Pancreas (tissue), 10 donors: ENCODE data around the gene CETN1. TPM values are rescaled to one million over a fixed set of nuclear protein-coding genes. Genes with fewer than 3 reads are reported as not detected.

ENCODE experiments used
- ATAC-seq, 4 donors: fragments of 200-7000 bp; cut with Tn5 transposase; one replicate each; pipeline versions ENCODE4 v1.8.0 to v1.9.1; 2020; ENCODE audit warnings: mild to moderate bottlenecking in 4 of 4, moderate library complexity in 4 of 4
- DNase-seq, 6 donors: peaks; one replicate each; pipeline ENCODE4 v3.0.0-alpha.2; 2020
- FAIRE-seq: peaks from 2 replicates; lab custom pipeline; 2012; peaks lifted over from hg19 to GRCh38; lab: Jason Lieb, UNC
- H3K27ac ChIP-seq, 4 donors: fragments of 200-600 bp; sonication (generic); 1 replicate in 3 of 4; 2 replicates in 1 of 4; pipeline versions ENCODE4 v1.5.0 to v1.8.0; 2020
- H3K27me3 ChIP-seq, 4 donors: fragments of 200-600 bp; one replicate each; pipeline ENCODE4 v1.8.0; 2021
- H3K36me3 ChIP-seq, 3 donors: fragments of 200-600 bp; sonication (generic) in 1 of 3; one replicate each; pipeline versions ENCODE4 v1.5.0 to v1.8.0; 2020 to 2021
- H3K4me1 ChIP-seq, 3 donors: fragments of 200-600 bp; one replicate each; pipeline ENCODE4 v1.8.0; 2021
- H3K4me3 ChIP-seq, 4 donors: fragments of 200-600 bp; sonication (generic) in 2 of 4; one replicate each; pipeline versions ENCODE4 v1.5.0 to v1.8.0; 2020 to 2021
- H3K9me3 ChIP-seq, 4 donors: fragments of 200-600 bp; one replicate each; pipeline ENCODE4 v1.8.0; 2021
- WGBS, 2 donors: extraction: QIAGEN DNeasy Blood & Tissue Kit; methylation state at CpG; one replicate each; pipeline ENCODE4 v1.1.7; 2013; 5-methylcytosine and 5-hydroxymethylcytosine counted together
- intact Hi-C, 3 donors: fragments of 100-400 bp; cut with DNase I; formaldehyde crosslinking; loops; one replicate each; pipeline versions ENCODE4 v1.11.1 to v1.14.2; 2022
- polyA plus RNA-seq, 2 donors: library from polyadenylated mRNA; stranded (reverse); fragments of 200-250 nt; gene quantifications; one replicate each; pipeline ENCODE4 v1.2.3, GENCODE V29; 2013
- total RNA-seq, 6 donors: library from RNA; stranded (reverse); fragmentation: NEBNext Ultra II Directional in 4 of 6; extraction: Animal tissue kit (Norgen Biotek cat#: 25700) in 4 of 6; gene quantifications; one replicate each; pipeline versions ENCODE4 v1.2.1 to v1.2.4, GENCODE V29; 2021 to 2023
- TF ChIP-seq, protein P1 (sequence below), 4 donors: fragments of 200-600 bp; sonication (generic) in 3 of 4; IDR thresholded peaks; one replicate each; pipeline versions ENCODE4 v1.5.0 to v1.8.0; 2021; ENCODE audit warnings: antibody characterized with exemption in 4 of 4
- donor health status: healthy with polysubstance abuse.
- donor health status: DM: no; HTN: no; CAD: no; lungs with moderate emphysema.
- donor health status: DM: no; HTN: no; CAD: no.
- donor health status: control.
- donor health status: control.
- donor health status: Bipolar disorder and iron deficiency.
- donor health status: DM: yes; HTN: yes; CAD: no.
- donor health status: DM: no; HTN: no; CAD: no.
- donor health status: DM: no; HTN: no; CAD: no.
- donor health status: DM: yes; HTN: yes; CAD: no.

The CETN1 gene
- total and polyA plus RNA-seq, 8 donors: not detected

DNA sequence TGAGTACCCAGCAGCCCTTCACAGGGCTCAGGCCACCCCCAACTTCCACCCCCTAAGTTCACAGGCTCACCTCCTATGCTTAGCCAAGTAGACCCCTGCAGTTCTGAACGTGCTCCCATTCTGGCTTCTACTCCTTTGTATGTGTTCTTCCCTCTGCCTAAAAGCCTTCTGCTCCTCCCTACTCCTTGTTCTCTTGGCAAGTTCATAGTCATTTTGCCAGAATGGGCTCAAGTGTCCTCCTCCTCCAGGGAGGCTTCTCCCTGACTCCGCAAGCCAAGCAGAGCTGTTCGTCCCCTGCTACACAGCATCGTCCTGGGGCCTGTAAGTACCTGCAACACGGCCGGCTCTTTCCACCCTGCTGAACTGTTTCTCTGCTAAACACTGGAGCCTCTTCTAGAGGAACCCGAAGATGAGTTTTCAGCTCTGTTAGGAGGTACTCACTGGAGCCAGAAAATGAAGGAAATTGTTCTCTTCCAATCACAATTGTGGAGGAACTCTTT lies 14.6 kb upstream of the CETN1 start:
- DNase-seq (no peak), FAIRE-seq (no peak), ATAC-seq (no peak)
- H3K9me3 ChIP-seq: no peaks in the 10 kb centered on the region
- TF ChIP-seq, protein P1, sequence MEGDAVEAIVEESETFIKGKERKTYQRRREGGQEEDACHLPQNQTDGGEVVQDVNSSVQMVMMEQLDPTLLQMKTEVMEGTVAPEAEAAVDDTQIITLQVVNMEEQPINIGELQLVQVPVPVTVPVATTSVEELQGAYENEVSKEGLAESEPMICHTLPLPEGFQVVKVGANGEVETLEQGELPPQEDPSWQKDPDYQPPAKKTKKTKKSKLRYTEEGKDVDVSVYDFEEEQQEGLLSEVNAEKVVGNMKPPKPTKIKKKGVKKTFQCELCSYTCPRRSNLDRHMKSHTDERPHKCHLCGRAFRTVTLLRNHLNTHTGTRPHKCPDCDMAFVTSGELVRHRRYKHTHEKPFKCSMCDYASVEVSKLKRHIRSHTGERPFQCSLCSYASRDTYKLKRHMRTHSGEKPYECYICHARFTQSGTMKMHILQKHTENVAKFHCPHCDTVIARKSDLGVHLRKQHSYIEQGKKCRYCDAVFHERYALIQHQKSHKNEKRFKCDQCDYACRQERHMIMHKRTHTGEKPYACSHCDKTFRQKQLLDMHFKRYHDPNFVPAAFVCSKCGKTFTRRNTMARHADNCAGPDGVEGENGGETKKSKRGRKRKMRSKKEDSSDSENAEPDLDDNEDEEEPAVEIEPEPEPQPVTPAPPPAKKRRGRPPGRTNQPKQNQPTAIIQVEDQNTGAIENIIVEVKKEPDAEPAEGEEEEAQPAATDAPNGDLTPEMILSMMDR (IDR thresholded peaks at IDR 0.05): no peak
- intact Hi-C loops: no loop called here
- 79 to 81% methylated on average over 7 of the region's 7 CpGs for WGBS, 2 donors
- no peak overlapping the region for H3K4me3 ChIP-seq
- no peaks in the 10 kb centered on the region for H3K36me3 ChIP-seq
- no peaks in the 10 kb centered on the region for H3K27me3 ChIP-seq
- H3K27ac ChIP-seq: no peak overlapping the region
- no peaks in the 10 kb centered on the region for H3K4me1 ChIP-seq

- intact Hi-C loops: no loop called here
- DNase-seq: no peak
- FAIRE-seq: no peak
- Histone ChIP-seq H3K36me3 (no peaks in the 10 kb centered on the region), H3K27me3 (no peaks in the 10 kb centered on the region), H3K4me3 (no peak overlapping the region), H3K27ac (no peak overlapping the region), H3K9me3 (no peaks in the 10 kb centered on the region), H3K4me1 (no peaks in the 10 kb centered on the region)
- no peak for ATAC-seq
- WGBS, 2 donors: 73 to 82% methylated on average over 3 of the region's 3 CpGs
- TF ChIP-seq, protein P1 (IDR thresholded peaks at IDR 0.05): no peak
Measured at GRCh38 chr18:567122-567521, 13.1 kb upstream of the CETN1 start.

DNA sequence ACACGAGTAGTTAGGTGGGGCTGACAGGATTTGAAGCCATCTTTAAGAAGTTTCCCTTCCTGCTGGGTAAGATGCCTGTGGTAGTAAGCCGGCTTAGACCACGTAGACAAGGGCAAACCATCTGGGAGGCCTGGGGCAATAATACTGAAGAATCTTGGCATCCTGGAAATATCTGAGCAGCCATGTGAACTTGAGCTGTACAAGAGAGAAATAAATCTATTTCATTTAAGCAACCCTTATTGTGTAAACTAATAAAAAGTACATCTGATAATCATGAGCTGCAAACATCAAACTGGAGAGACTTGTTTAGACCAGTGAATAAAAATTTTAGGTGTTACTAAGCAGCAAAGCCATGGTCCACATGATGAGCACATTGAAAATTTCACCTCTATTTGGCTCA lies 11.4 kb upstream of the CETN1 start:
- Histone ChIP-seq H3K4me3 (no peak overlapping the region), H3K27me3 (no peaks in the 10 kb centered on the region), H3K9me3 (no peaks in the 10 kb centered on the region), H3K4me1 (no peaks in the 10 kb centered on the region), H3K27ac (no peak overlapping the region), H3K36me3 (no peaks in the 10 kb centered on the region)
- FAIRE-seq (no peak), DNase-seq (no peak), ATAC-seq (no peak)
- TF ChIP-seq, protein P1 (IDR thresholded peaks at IDR 0.05): no peak
- intact Hi-C loops: no loop called here
- whole genome bisulfite sequencing, 2 donors: 72 to 81% methylated on average over 3 of the region's 3 CpGs

DNA sequence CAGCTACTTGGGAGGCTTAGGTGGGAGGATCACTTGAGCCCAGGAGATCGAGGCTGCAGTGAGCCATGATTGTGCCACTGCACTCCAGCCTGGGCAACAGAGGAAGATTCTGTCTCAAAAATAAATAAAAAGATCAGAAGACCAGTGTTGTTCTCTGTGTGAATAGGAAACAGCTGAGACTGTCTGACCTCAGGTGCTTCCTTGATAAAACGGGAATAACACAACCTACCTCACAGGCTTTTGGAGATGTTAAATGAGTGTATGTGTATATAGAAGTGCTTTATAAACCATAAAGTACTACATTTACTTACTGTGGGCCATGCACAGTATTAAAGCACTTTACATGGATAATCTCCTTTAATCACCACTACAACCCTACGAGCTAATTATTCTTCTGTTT lies 9.9 kb upstream of the CETN1 start:
- Histone ChIP-seq H3K4me1 (no peaks in the 10 kb centered on the region), H3K27me3 (no peaks in the 10 kb centered on the region), H3K9me3 (no peaks in the 10 kb centered on the region), H3K36me3 (no peaks in the 10 kb centered on the region), H3K4me3 (no peak overlapping the region), H3K27ac (no peak overlapping the region)
- TF ChIP-seq, protein P1 (IDR thresholded peaks at IDR 0.05): no peak
- intact Hi-C loops: no loop called here
- FAIRE-seq (no peak), DNase-seq (no peak), ATAC-seq (no peak)
- WGBS, 2 donors: 78 to 85% methylated on average over 3 of the region's 3 CpGs

- Histone ChIP-seq H3K27me3 (no peaks in the 10 kb centered on the region), H3K36me3 (no peaks in the 10 kb centered on the region), H3K9me3 (no peaks in the 10 kb centered on the region), H3K27ac (no peak overlapping the region), H3K4me1 (no peaks in the 10 kb centered on the region), H3K4me3 (no peak overlapping the region)
- TF ChIP-seq, protein P1 (IDR thresholded peaks at IDR 0.05): no peak
- FAIRE-seq: no peak
- WGBS, 2 donors: 64 to 77% methylated on average over 5 of the region's 5 CpGs
- intact Hi-C loops: no loop called here
- ATAC-seq: no peak
- DNase-seq: no peak
Measured at GRCh38 chr18:570697-571096, 9.5 kb upstream of the CETN1 start.
